Muscle of arm (tissue), 12 donors: ENCODE data around the gene FAM193B. TPM values are rescaled to one million over a fixed set of nuclear protein-coding genes. Genes with fewer than 3 reads are reported as not detected.

Experiments used
- DNase-seq: peaks from one replicate; pipeline ENCODE4 v3.0.0-alpha.2; 2013
- polyA plus RNA-seq, 12 donors: library from polyadenylated mRNA; unstranded; fragments of 120-200 nt; gene quantifications; one replicate each; pipeline ENCODE4 v1.2.1, GENCODE V29; 2013; ENCODE audit not compliant: insufficient read length in 12 of 12

Gene FAM193B
- polyA plus RNA-seq, 12 donors = 38.3 to 121 (median 53.0) TPM; not detected in 1

- no peak for DNase-seq
These were observed 82.6 kb downstream of the FAM193B start for GRCh38 chr5:177471610-177472356.

- no peak for DNase-seq
These were observed 83.4 kb downstream of the FAM193B start for GRCh38 chr5:177470759-177471536.

Other genes starting within 250 kb of the FAM193B start
- gene MXD3, start 242.7 kb downstream of the FAM193B start, polyA plus RNA-seq = 10 to 100 TPM in 11 of 12 donors, not detected in 1; 11.4 to 46.8 (median 14.7) TPM
- 100 to 1,000 TPM in 1 of 12 donors, 10 to 100 TPM in 10, not detected in 1; 55.9 to 123 (median 66.8) TPM for gene LMAN2, start 202.9 kb downstream of the FAM193B start, polyA plus RNA-seq
- 10 to 100 TPM in 10 of 12 donors, 1 to 10 TPM in 1, not detected in 1; 8.2 to 23.6 (median 12.9) TPM for gene RGS14, start 196.6 kb downstream of the FAM193B start, polyA plus RNA-seq
- 1 to 10 TPM in 1 of 12 donors, under 1 TPM in 5, not detected in 6; 0.10 to 1.3 (median 0.14) TPM for gene SLC34A1, start 170.1 kb downstream of the FAM193B start, polyA plus RNA-seq
- gene PFN3, start 153.9 kb downstream of the FAM193B start, polyA plus RNA-seq = not detected
- 1 to 10 TPM in 2 of 12 donors, under 1 TPM in 8, not detected in 2; 0.23 to 1.8 (median 0.39) TPM for gene F12, start 145.0 kb downstream of the FAM193B start, polyA plus RNA-seq
- gene GRK6, start 127.9 kb downstream of the FAM193B start, polyA plus RNA-seq = 10 to 100 TPM in 11 of 12 donors, not detected in 1; 12.4 to 29.0 (median 16.2) TPM
- gene PRR7, start 107.7 kb downstream of the FAM193B start, polyA plus RNA-seq = 1 to 10 TPM in 2 of 12 donors, under 1 TPM in 8, not detected in 2; 0.15 to 2.5 (median 0.47) TPM
- 1,000 to 10,000 TPM in 1 of 12 donors, 100 to 1,000 TPM in 11; 174 to 1,003 (median 222) TPM for gene DBN1, start 80.9 kb downstream of the FAM193B start, polyA plus RNA-seq
- 100 to 1,000 TPM in 11 of 12 donors, not detected in 1; 121 to 338 (median 274) TPM for gene PDLIM7, start 57.0 kb downstream of the FAM193B start, polyA plus RNA-seq
- 10 to 100 TPM in 1 of 12 donors, 1 to 10 TPM in 9, not detected in 2; 4.5 to 14.6 (median 5.4) TPM for gene DOK3, start 44.7 kb downstream of the FAM193B start, polyA plus RNA-seq
- 10 to 100 TPM in 11 of 12 donors, not detected in 1; 39.0 to 68.7 (median 47.5) TPM for gene DDX41, start 37.6 kb downstream of the FAM193B start, polyA plus RNA-seq
- 100 to 1,000 TPM in 9 of 12 donors, 10 to 100 TPM in 2, not detected in 1; 86.0 to 166 (median 117) TPM for gene TMED9, start 37.6 kb upstream of the FAM193B start, polyA plus RNA-seq
- gene B4GALT7, start 45.6 kb upstream of the FAM193B start, polyA plus RNA-seq = 10 to 100 TPM in 11 of 12 donors, not detected in 1; 15.0 to 21.3 (median 18.4) TPM
- under 1 TPM in 8 of 12 donors, not detected in 4; 0.07 to 0.52 (median 0.30) TPM for gene FAM153A, start 228.3 kb upstream of the FAM193B start, polyA plus RNA-seq